T1000 (cell line): ENCODE results near the gene PXDC1.
A peak's percentile ranks its signal among the peaks of the same experiment; 100 is the strongest.
"Not testable (repeated sequence)": the region's sequence is repeated elsewhere in the genome, so short reads cannot be mapped to it uniquely, and the experiment has no call there.

Experiments used
- DNase-seq: peaks from one replicate; lab custom pipeline; 2025; ENCODE audit warnings: mixed read lengths; lab: John Stamatoyannopoulos, UW

PXDC1 gene

GRCh38 chr6:3732345-3733141 lies 19.0 kb downstream of the PXDC1 start:
- DNase-seq: peak; percentile 57

GRCh38 chr6:3731700-3732099 lies 19.8 kb downstream of the PXDC1 start:
- DNase-seq: no peak

GRCh38 chr6:3729603-3730344 lies 21.7 kb downstream of the PXDC1 start:
- no peak for DNase-seq

GRCh38 chr6:3727593-3728108 lies 23.9 kb downstream of the PXDC1 start:
- DNase-seq: no peak

- no peak for DNase-seq
Measured at GRCh38 chr6:3727036-3727435, 24.5 kb downstream of the PXDC1 start.

GRCh38 chr6:3726421-3726820 lies 25.1 kb downstream of the PXDC1 start:
- no peak for DNase-seq

- no peak for DNase-seq
Measured at GRCh38 chr6:3725145-3726047, 26.1 kb downstream of the PXDC1 start.

GRCh38 chr6:3724451-3725144 lies 26.9 kb downstream of the PXDC1 start:
- DNase-seq: no peak

- DNase-seq: no peak
Measured at GRCh38 chr6:3723966-3724365, 27.5 kb downstream of the PXDC1 start.

- DNase-seq: no peak
Measured at GRCh38 chr6:3723251-3723650, 28.3 kb downstream of the PXDC1 start.

GRCh38 chr6:3722785-3723184 lies 28.7 kb downstream of the PXDC1 start:
- no peak for DNase-seq

- DNase-seq: no peak
Measured at GRCh38 chr6:3721810-3722621, 29.5 kb downstream of the PXDC1 start.

- DNase-seq: not testable (repeated sequence)
Measured at GRCh38 chr6:3720770-3721169, 30.7 kb downstream of the PXDC1 start.

- DNase-seq: no peak
Measured at GRCh38 chr6:3719462-3720308, 31.8 kb downstream of the PXDC1 start.

- DNase-seq: no peak
Measured at GRCh38 chr6:3718407-3718806, 33.1 kb downstream of the PXDC1 start.

GRCh38 chr6:3715285-3715684 lies 36.2 kb downstream of the PXDC1 start:
- DNase-seq: no peak

GRCh38 chr6:3714768-3715167 lies 36.7 kb downstream of the PXDC1 start:
- no peak for DNase-seq

- no peak for DNase-seq
Measured at GRCh38 chr6:3714111-3714510, 37.4 kb downstream of the PXDC1 start.

- no peak for DNase-seq
Measured at GRCh38 chr6:3712827-3713665, 38.5 kb downstream of the PXDC1 start.
